PC-9 (cell line): ENCODE results near the gene RPS17. TPM values are rescaled to one million over a fixed set of nuclear protein-coding genes. Genes with fewer than 3 reads are reported as not detected.
"Not testable (repeated sequence)": the region's sequence is repeated elsewhere in the genome, so short reads cannot be mapped to it uniquely, and the experiment has no call there.

Source experiments
- BruUV-seq: library from RNA; stranded (reverse); fragments of 400-500 nt; replicated peaks from 2 replicates; lab custom pipeline; 2021; lab: Mats Ljungman, UMichigan
- CTCF ChIA-PET: fragments of 300-600 bp; sonication (Branson Sonifier 250); formaldehyde crosslinking; loops from one replicate; lab custom pipeline; 2022; ENCODE audit warnings: antibody characterized with exemption; lab: Charles Lee
- POLR2A ChIA-PET: fragments of 300-600 bp; sonication (Branson Sonifier 250); formaldehyde crosslinking; loops from one replicate; lab custom pipeline; 2022; ENCODE audit warnings: antibody characterized with exemption; ENCODE audit not compliant: unreplicated experiment; lab: Charles Lee
- DNase-seq, 2 experiments: peaks; one replicate each; pipeline versions ENCODE4 v3.0.0 to v3.0.0-alpha.2; 2015 to 2022; ENCODE audit warnings: mixed read lengths in 1 of 2
- H2AFZ ChIP-seq: fragments of 200-600 bp; sonication (generic); 2 replicates; pipeline ENCODE4 v1.8.1; 2017; ENCODE audit warnings: antibody characterized with exemption
- H3F3A ChIP-seq: fragments of 200-600 bp; sonication (generic); 2 replicates; pipeline ENCODE4 v1.8.1; 2017; ENCODE audit warnings: antibody characterized with exemption, mild to moderate bottlenecking, low read depth; ENCODE audit not compliant: insufficient read depth
- H3K27ac ChIP-seq: fragments of 200-600 bp; sonication (generic); 2 replicates; pipeline ENCODE4 v1.6.1; 2016; ENCODE audit warnings: mixed run types
- H3K27me3 ChIP-seq: fragments of 200-600 bp; sonication (generic); 2 replicates; pipeline ENCODE4 v1.6.1; 2016; ENCODE audit warnings: low read depth, mixed run types; ENCODE audit not compliant: insufficient read depth
- H3K36me3 ChIP-seq: fragments of 200-600 bp; sonication (generic); 2 replicates; pipeline ENCODE4 v1.6.1; 2016; ENCODE audit warnings: low read depth, mixed run types
- H3K4me1 ChIP-seq: fragments of 200-600 bp; sonication (generic); replicated peaks from 2 replicates; pipeline ENCODE4 v1.6.1; 2016; ENCODE audit warnings: mixed run types; ENCODE audit not compliant: insufficient read depth
- H3K4me2 ChIP-seq: fragments of 200-600 bp; sonication (generic); 2 replicates; pipeline ENCODE4 v1.6.1; 2017; ENCODE audit warnings: mixed run types
- H3K4me3 ChIP-seq: fragments of 200-600 bp; sonication (generic); 2 replicates; pipeline ENCODE4 v1.6.1; 2016; ENCODE audit warnings: mixed run types
- H3K79me2 ChIP-seq: fragments of 200-600 bp; sonication (generic); 2 replicates; pipeline ENCODE4 v1.6.1; 2017; ENCODE audit warnings: low read depth, mixed run types
- H3K9me2 ChIP-seq: fragments of 200-600 bp; sonication (generic); 2 replicates; pipeline ENCODE4 v1.8.1; 2017; ENCODE audit warnings: mild to moderate bottlenecking; ENCODE audit not compliant: insufficient read depth
- H3K9me3 ChIP-seq: fragments of 200-600 bp; sonication (generic); 2 replicates; pipeline ENCODE4 v1.8.1; 2016; ENCODE audit warnings: low read depth; ENCODE audit not compliant: insufficient read depth
- H4K20me1 ChIP-seq: fragments of 200-600 bp; sonication (generic); 2 replicates; pipeline ENCODE4 v1.8.1; 2017; ENCODE audit not compliant: insufficient read depth
- EZH2 ChIP-seq: fragments of 200-600 bp; sonication (generic); IDR thresholded peaks from 2 replicates; pipeline ENCODE4 v1.8.0; 2017; ENCODE audit warnings: antibody characterized with exemption, low read depth
- intact Hi-C: fragments of 100-400 bp; cut with micrococcal nuclease; formaldehyde crosslinking; loops from one replicate; pipeline ENCODE4 v1.10.0; 2022; ENCODE audit not compliant: unreplicated experiment
- total RNA-seq: library from RNA; stranded (reverse); gene quantifications from 2 replicates; pipeline ENCODE4 v1.2.3, GENCODE V29; 2021
- TF ChIP-seq, protein P1 (sequence below): fragments of 200-600 bp; sonication (generic); conservative IDR thresholded peaks from 2 replicates; pipeline ENCODE4 v1.6.1; 2017; ENCODE audit warnings: mixed run types, antibody characterized with exemption, mild to moderate bottlenecking, moderate library complexity

RPS17 gene
- total RNA-seq, 1 experiment from 2014 or later = 1,891 TPM

DNA sequence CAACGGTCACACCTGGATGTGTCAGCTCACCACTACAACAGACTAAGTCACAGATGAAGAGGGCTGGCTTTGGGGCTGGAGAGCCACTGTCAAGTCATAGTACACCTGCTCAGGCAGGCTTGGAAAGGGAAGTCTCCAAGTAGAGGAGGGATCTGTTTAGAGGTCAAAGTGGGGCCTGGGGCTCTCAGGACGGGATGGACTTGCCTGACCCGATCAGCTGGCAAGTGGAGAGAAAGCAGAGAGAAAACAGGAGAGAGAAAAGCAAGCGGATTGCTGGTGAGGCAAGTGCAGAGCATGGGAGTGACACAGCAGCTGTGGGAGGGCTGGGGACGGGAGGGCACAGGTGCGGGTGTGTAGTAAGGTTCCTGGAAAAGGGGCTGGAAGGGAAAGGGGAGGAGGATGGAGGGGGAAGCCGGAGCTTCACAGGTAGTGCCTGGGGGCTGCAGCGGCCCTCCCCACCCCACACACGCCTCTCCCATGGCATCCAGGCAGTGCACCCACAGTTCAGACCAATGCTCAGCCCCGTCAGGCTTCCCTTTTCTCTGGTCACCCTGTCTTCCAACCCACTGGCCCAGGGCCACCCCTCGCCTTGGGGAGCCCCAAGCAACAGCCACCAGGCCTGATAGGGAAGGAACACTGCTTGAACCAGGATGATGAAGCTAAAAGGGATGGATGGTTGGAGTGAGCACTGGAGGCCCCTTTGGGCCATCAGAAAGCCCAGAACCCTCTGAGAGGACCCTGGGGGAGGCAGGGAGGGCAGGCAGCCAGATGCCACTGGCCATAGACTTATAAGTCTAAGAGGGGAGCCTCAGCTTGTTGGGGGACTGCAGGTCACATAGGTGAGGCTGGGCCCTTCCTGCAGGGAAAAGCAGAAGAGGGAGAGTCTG lies 8.5 kb downstream of the RPS17 start:
- no peak overlapping the region for H3K4me3 ChIP-seq
- intact Hi-C loops = loop anchor here (2.0 kb wide), 1 partner anchor 469 kb away; no protein-coding TSS in a partner anchor
- H3K27me3 ChIP-seq = no peaks in the 10 kb centered on the region
- POLR2A ChIA-PET = interaction anchor here (1.1 kb wide), 1 partner anchor 218 kb away, joined by 7 read pairs; no protein-coding TSS in a partner anchor
- peaks cover 10% of the 10 kb centered on the region; the same call in 1 of the 2 replicates for H3K36me3 ChIP-seq
- CTCF ChIA-PET = interaction anchor here (0.6 to 1.1 kb wide), 2 partner anchors 218 to 479 kb away, joined by 3 to 4 read pairs; no protein-coding TSS in a partner anchor
- H3K9me2 ChIP-seq = no peaks in the 10 kb centered on the region
- no peaks in the 10 kb centered on the region for H3K9me3 ChIP-seq
- peaks cover 44% of the 10 kb centered on the region for H3F3A ChIP-seq
- no peak for DNase-seq
- H3K79me2 ChIP-seq = peaks cover 2% of the 10 kb centered on the region
- no peaks in the 10 kb centered on the region for H3K4me1 ChIP-seq
- H4K20me1 ChIP-seq = peaks cover 13% of the 10 kb centered on the region
- no peak overlapping the region for H2AFZ ChIP-seq
- H3K4me2 ChIP-seq = no peak overlapping the region
- no TSS peak for BruUV-seq
- no peak overlapping the region for H3K27ac ChIP-seq
- TF ChIP-seq, protein P1, sequence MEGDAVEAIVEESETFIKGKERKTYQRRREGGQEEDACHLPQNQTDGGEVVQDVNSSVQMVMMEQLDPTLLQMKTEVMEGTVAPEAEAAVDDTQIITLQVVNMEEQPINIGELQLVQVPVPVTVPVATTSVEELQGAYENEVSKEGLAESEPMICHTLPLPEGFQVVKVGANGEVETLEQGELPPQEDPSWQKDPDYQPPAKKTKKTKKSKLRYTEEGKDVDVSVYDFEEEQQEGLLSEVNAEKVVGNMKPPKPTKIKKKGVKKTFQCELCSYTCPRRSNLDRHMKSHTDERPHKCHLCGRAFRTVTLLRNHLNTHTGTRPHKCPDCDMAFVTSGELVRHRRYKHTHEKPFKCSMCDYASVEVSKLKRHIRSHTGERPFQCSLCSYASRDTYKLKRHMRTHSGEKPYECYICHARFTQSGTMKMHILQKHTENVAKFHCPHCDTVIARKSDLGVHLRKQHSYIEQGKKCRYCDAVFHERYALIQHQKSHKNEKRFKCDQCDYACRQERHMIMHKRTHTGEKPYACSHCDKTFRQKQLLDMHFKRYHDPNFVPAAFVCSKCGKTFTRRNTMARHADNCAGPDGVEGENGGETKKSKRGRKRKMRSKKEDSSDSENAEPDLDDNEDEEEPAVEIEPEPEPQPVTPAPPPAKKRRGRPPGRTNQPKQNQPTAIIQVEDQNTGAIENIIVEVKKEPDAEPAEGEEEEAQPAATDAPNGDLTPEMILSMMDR = no peak
- no peak for TF ChIP-seq EZH2

DNA sequence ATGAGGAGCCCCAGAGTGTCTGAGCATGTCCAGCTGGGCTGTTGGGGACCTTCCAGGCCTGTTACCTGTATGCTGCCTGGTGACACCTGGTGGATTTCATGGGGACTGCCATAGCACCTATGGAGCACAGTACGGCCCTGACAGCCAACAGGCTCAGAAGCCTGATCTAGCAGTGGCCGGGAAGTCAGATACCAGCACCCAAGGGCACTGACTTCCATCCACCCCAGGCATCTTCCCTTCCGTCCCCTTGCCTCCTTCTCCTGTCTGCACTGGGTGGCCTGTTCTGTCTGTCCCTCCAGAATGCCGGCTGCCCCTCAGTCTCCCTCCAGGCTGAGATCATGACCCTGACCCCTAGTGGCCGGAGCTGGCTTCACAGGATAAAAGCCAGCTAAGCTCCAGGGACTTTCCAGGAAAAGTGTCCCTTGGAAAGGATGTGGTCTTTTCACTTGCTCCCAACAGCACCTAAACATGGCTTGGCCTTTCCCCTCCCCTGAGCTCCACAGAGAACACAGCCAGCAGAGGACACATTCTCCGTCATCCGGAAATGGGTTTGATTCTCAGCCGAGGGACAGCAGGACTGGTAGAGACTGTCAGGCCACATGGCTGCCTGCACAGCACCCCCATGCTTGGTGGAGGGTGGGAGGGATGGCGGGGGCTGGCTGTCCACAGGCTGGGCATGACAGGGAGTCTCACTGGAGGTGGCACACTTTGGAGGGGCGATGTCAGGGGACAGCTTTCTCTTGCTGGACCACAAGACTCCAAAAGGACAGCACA lies 9.5 kb downstream of the RPS17 start:
- H3K4me3 ChIP-seq = peak overlapping the region; percentile 42; the same call in 1 of the 2 replicates
- H3K4me2 ChIP-seq = peak overlapping the region; percentile 75
- H4K20me1 ChIP-seq = peaks cover 4% of the 10 kb centered on the region; the same call in 1 of the 2 replicates
- peak; percentile 48 to 75 for DNase-seq
- CTCF ChIA-PET = interaction anchor here (0.6 to 1.1 kb wide), 4 partner anchors 28 to 1037 kb away, joined by 3 to 10 read pairs (median 4); no protein-coding TSS in a partner anchor
- no peaks in the 10 kb centered on the region for H3K79me2 ChIP-seq
- H3K36me3 ChIP-seq = 0 out of 2 replicates have a peak, but pooled peaks cover under 1% of the 10 kb centered on the region
- no TSS peak for BruUV-seq
- H3K4me1 ChIP-seq = no peaks in the 10 kb centered on the region
- no peaks in the 10 kb centered on the region for H3K9me2 ChIP-seq
- H3F3A ChIP-seq = peaks cover 35% of the 10 kb centered on the region
- H3K27ac ChIP-seq = no peak overlapping the region
- intact Hi-C loops = loop anchor here (2.0 kb wide), 1 partner anchor 470 kb away; no protein-coding TSS in a partner anchor
- H3K9me3 ChIP-seq = no peaks in the 10 kb centered on the region
- POLR2A ChIA-PET = no interaction called here
- TF ChIP-seq, protein P1 = peak; percentile 97
- TF ChIP-seq EZH2 = no peak
- peak overlapping the region; percentile 73; the same call in 1 of the 2 replicates for H2AFZ ChIP-seq
- no peaks in the 10 kb centered on the region for H3K27me3 ChIP-seq

DNA sequence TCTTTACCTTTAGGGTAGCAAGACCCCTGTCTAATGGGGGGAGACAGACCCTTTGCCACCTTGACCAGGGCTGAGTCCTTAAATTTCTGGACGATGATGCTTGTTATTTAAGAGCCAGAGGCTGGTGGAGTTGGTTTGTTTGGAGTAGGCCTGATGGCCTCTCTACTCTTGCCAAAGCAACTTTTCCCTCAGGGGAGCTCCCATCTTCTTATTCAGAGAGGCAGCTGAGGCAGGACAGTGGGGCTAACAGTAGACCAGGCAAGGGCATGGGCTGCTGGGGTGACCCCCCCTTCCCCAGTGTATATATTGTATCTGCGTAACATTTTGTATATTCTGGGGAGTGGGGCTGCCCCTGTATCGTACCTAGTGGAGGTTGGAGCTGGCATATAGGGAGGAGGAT lies 10.3 kb downstream of the RPS17 start:
- Histone ChIP-seq H3K27ac (no peak overlapping the region), H3F3A (peaks cover 27% of the 10 kb centered on the region), H2AFZ (no peak overlapping the region), H3K9me3 (no peaks in the 10 kb centered on the region), H3K79me2 (no peaks in the 10 kb centered on the region), H3K4me1 (no peaks in the 10 kb centered on the region), H3K4me3 (no peak overlapping the region), H3K9me2 (no peaks in the 10 kb centered on the region), H4K20me1 (no peaks in the 10 kb centered on the region), H3K36me3 (no peaks in the 10 kb centered on the region), H3K27me3 (no peaks in the 10 kb centered on the region), H3K4me2 (no peak overlapping the region)
- no TSS peak for BruUV-seq
- ChIA-PET POLR2A (no interaction called here), CTCF (no interaction called here)
- TF ChIP-seq EZH2 = no peak
- TF ChIP-seq, protein P1 = no peak
- intact Hi-C loops = loop anchor here (2.0 kb wide), 1 partner anchor 471 kb away; no protein-coding TSS in a partner anchor
- DNase-seq = no peak

DNA sequence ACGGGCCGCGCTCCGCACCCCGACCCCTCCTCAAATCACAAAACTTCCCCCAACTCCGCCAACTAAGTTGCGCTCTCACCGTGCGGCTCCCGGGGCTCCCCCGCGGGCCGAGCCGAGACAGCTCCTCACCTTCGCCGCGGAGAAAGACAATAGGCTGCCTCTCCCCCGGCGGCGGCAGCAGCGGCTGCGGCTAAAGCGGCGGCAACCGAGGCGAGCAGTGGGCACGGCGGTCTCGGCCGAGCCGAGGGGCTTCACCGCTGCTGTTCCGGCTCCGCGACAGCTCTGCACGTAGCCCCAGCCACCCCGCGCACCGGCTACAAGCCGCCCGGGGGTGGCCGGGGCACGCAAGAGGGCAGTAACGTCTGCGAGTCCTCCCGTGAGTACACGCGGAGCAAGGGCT lies 26.7 kb downstream of the RPS17 start:
- H3K4me1 ChIP-seq, POLR2A ChIA-PET, H3K9me2 ChIP-seq, BruUV-seq, H3F3A ChIP-seq, intact Hi-C loops, H4K20me1 ChIP-seq, H2AFZ ChIP-seq, H3K4me2 ChIP-seq, DNase-seq, H3K79me2 ChIP-seq, H3K4me3 ChIP-seq, H3K27me3 ChIP-seq, CTCF ChIA-PET, H3K27ac ChIP-seq, H3K36me3 ChIP-seq, H3K9me3 ChIP-seq: not testable (repeated sequence)
